H1 (cell line): ENCODE data around the gene CDH15. TPM values are rescaled to one million over a fixed set of nuclear protein-coding genes. Genes with fewer than 3 reads are reported as not detected.

ENCODE experiments used
- CTCF ChIA-PET: fragments of 300-600 bp; sonication (Branson Sonifier 250); formaldehyde crosslinking; loops from one replicate; lab custom pipeline; 2021; ENCODE audit not compliant: partially characterized antibody; lab: Charles Lee
- POLR2A ChIA-PET: fragments of 300-600 bp; sonication (Branson Sonifier 250); formaldehyde crosslinking; loops from one replicate; lab custom pipeline; 2021; ENCODE audit warnings: inconsistent platforms; ENCODE audit not compliant: partially characterized antibody; lab: Charles Lee
- DNase-seq, 2 experiments: peaks; one replicate each; pipeline versions ENCODE4 v3.0.0 to v3.0.0-alpha.2; 2010 to 2022; ENCODE audit warnings: low spot score in 2 of 2, low read depth in 1 of 2, mixed read lengths in 1 of 2
- FAIRE-seq: peaks from 2 replicates; lab custom pipeline; 2011; peaks lifted over from hg19 to GRCh38; lab: Jason Lieb, UNC
- H2AFZ ChIP-seq: 2 replicates; pipeline ENCODE4 v1.8.1; 2012; ENCODE audit warnings: low read length, inconsistent platforms
- H2AK5ac ChIP-seq: 2 replicates; pipeline ENCODE4 v1.6.1; 2013; ENCODE audit warnings: low read depth, low read length
- H2BK120ac ChIP-seq: replicated peaks from 2 replicates; pipeline ENCODE3; 2013; ENCODE audit warnings: low read depth, low read length, inconsistent platforms
- H2BK12ac ChIP-seq: 2 replicates; pipeline ENCODE4 v1.6.1; 2013; ENCODE audit warnings: low read depth, low read length
- H2BK15ac ChIP-seq: 2 replicates; pipeline ENCODE4 v1.6.1; 2013; ENCODE audit warnings: low read length
- H2BK20ac ChIP-seq: 2 replicates; pipeline ENCODE4 v1.6.1; 2013; ENCODE audit warnings: low read length
- H2BK5ac ChIP-seq: 2 replicates; pipeline ENCODE4 v1.6.1; 2013; ENCODE audit warnings: low read depth, low read length
- H3K14ac ChIP-seq: 2 replicates; pipeline ENCODE4 v1.6.1; 2013; ENCODE audit warnings: inconsistent platforms; ENCODE audit not compliant: insufficient read length
- H3K18ac ChIP-seq: 2 replicates; pipeline ENCODE4 v1.6.1; 2013; ENCODE audit warnings: low read length; ENCODE audit errors: extremely low read depth
- H3K23ac ChIP-seq: 2 replicates; pipeline ENCODE4 v1.6.1; 2013; ENCODE audit warnings: inconsistent platforms; ENCODE audit not compliant: insufficient read length
- H3K23me2 ChIP-seq: 2 replicates; pipeline ENCODE4 v1.6.1; 2013; ENCODE audit warnings: low read depth, low read length
- H3K27ac ChIP-seq: 2 replicates; pipeline ENCODE4 v1.6.1; 2011; ENCODE audit warnings: low read depth, low read length, inconsistent platforms
- H3K27me3 ChIP-seq, 4 experiments: replicated peaks in 1 of 4; 1 replicate in 1 of 4; 2 replicates in 3 of 4; pipeline versions ENCODE4 v1.6.1 to v1.8.1; 2011 to 2013; ENCODE audit warnings: low read length in 3 of 4, mild to moderate bottlenecking in 3 of 4, inconsistent platforms in 2 of 4, mixed read lengths in 2 of 4, moderate library complexity in 1 of 4; ENCODE audit not compliant: control insufficient read depth in 3 of 4, insufficient read depth in 3 of 4; ENCODE audit errors: extremely low read depth in 1 of 4
- H3K36me3 ChIP-seq, 4 experiments: 2 replicates each; pipeline versions ENCODE4 v1.6.1 to v1.8.1; 2011 to 2013; ENCODE audit warnings: mild to moderate bottlenecking in 4 of 4, low read length in 3 of 4, moderate library complexity in 2 of 4, control low read depth in 1 of 4, inconsistent platforms in 1 of 4; ENCODE audit not compliant: insufficient read depth in 4 of 4, control insufficient read depth in 2 of 4
- H3K4ac ChIP-seq: replicated peaks from 2 replicates; pipeline ENCODE3; 2013; ENCODE audit warnings: low read length, low read depth, mixed read lengths, inconsistent platforms; ENCODE audit not compliant: insufficient read length
- H3K4me1 ChIP-seq, 4 experiments: replicated peaks in 1 of 4; 1 replicate in 1 of 4; 2 replicates in 3 of 4; pipeline versions ENCODE4 v1.6.1 to v1.8.1; 2011 to 2013; ENCODE audit warnings: low read length in 3 of 4, inconsistent platforms in 2 of 4, mixed read lengths in 1 of 4; ENCODE audit not compliant: insufficient read depth in 4 of 4, control insufficient read depth in 3 of 4
- H3K4me2 ChIP-seq, 2 experiments: 2 replicates each; pipeline versions ENCODE4 v1.6.1 to v1.8.1; 2011 to 2013; ENCODE audit warnings: low read depth in 2 of 2, low read length in 2 of 2, control low read depth in 1 of 2, inconsistent platforms in 1 of 2, mild to moderate bottlenecking in 1 of 2; ENCODE audit not compliant: insufficient read depth in 1 of 2
- H3K4me3 ChIP-seq, 4 experiments: fragments of 200-600, 300-600 bp in 1 of 4; sonication (generic), shearing (Covaris generic), sonication (Bioruptor Twin) in 1 of 4; 2 replicates each; pipeline versions ENCODE4 v1.5.1 to v1.8.1; 2011 to 2016; ENCODE audit warnings: low read length in 4 of 4, low read depth in 3 of 4, control low read depth in 2 of 4, inconsistent platforms in 2 of 4, mild to moderate bottlenecking in 2 of 4, mixed read lengths in 1 of 4, moderate library complexity in 1 of 4; ENCODE audit not compliant: insufficient read depth in 2 of 4; ENCODE audit errors: extremely low read depth in 1 of 4
- H3K56ac ChIP-seq: replicated peaks from 2 replicates; pipeline ENCODE3; 2013; ENCODE audit warnings: low read depth, mild to moderate bottlenecking, mixed read lengths, low read length, inconsistent platforms; ENCODE audit not compliant: insufficient read length
- H3K79me1 ChIP-seq: 2 replicates; pipeline ENCODE4 v1.6.1; 2013; ENCODE audit warnings: low read depth, low read length, control low read depth
- H3K79me2 ChIP-seq, 2 experiments: 2 replicates each; pipeline versions ENCODE4 v1.6.1 to v1.8.1; 2012 to 2013; ENCODE audit warnings: low read length in 2 of 2, mild to moderate bottlenecking in 2 of 2, inconsistent platforms in 1 of 2; ENCODE audit not compliant: insufficient read depth in 2 of 2, control insufficient read depth in 1 of 2
- H3K9ac ChIP-seq, 4 experiments: replicated peaks in 1 of 4; 1 replicate in 1 of 4; 2 replicates in 3 of 4; pipeline versions ENCODE4 v1.6.1 to v1.8.1; 2011 to 2013; ENCODE audit warnings: low read depth in 3 of 4, low read length in 3 of 4, control low read depth in 2 of 4, mild to moderate bottlenecking in 2 of 4, moderate library complexity in 2 of 4, inconsistent platforms in 1 of 4; ENCODE audit errors: extremely low read depth in 1 of 4
- H3K9me3 ChIP-seq, 2 experiments: 2 replicates each; pipeline versions ENCODE4 v1.6.1 to v1.8.1; 2012 to 2013; ENCODE audit warnings: mild to moderate bottlenecking in 2 of 2, moderate library complexity in 2 of 2, control low read depth in 1 of 2, inconsistent platforms in 1 of 2, low read depth in 1 of 2, low read length in 1 of 2, mixed read lengths in 1 of 2; ENCODE audit not compliant: insufficient read depth in 2 of 2
- H4K20me1 ChIP-seq, 2 experiments: replicated peaks in 1 of 2; 2 replicates each; pipeline versions ENCODE3 to v1.8.1; 2011 to 2013; ENCODE audit warnings: inconsistent platforms in 2 of 2, low read length in 2 of 2, mild to moderate bottlenecking in 1 of 2; ENCODE audit not compliant: insufficient read depth in 2 of 2, control insufficient read depth in 1 of 2
- H4K5ac ChIP-seq: 2 replicates; pipeline ENCODE4 v1.6.1; 2013; ENCODE audit warnings: low read length, low read depth, mixed read lengths, inconsistent platforms; ENCODE audit not compliant: insufficient read length
- H4K8ac ChIP-seq: 2 replicates; pipeline ENCODE4 v1.8.0; 2013; ENCODE audit warnings: mild to moderate bottlenecking, moderate library complexity, low read length, inconsistent platforms; ENCODE audit not compliant: insufficient read depth; ENCODE audit errors: extremely low read depth
- H4K91ac ChIP-seq: replicated peaks from 2 replicates; pipeline ENCODE3; 2013; ENCODE audit warnings: low read length, mixed read lengths, inconsistent platforms; ENCODE audit not compliant: insufficient read length
- BRCA1 ChIP-seq: IDR thresholded peaks from 2 replicates; pipeline ENCODE4 v1.6.1; 2012; ENCODE audit warnings: low read depth, low read length, improper control_type of control experiment
- CBX5 ChIP-seq: fragments of 300-800, 300-1000 bp; sonication (generic); IDR thresholded peaks from 2 replicates; pipeline ENCODE4 v1.7.1; 2016; ENCODE audit warnings: antibody characterized with exemption, low read length, low read depth
- CTBP2 ChIP-seq: IDR thresholded peaks from 2 replicates; pipeline ENCODE4 v1.7.0; 2011; ENCODE audit warnings: borderline replicate concordance, mild to moderate bottlenecking, moderate library complexity, mixed read lengths, low read length; ENCODE audit not compliant: insufficient read depth, insufficient read length
- FOSL1 ChIP-seq: IDR thresholded peaks from 2 replicates; pipeline ENCODE4 v1.6.1; 2011; ENCODE audit warnings: mild to moderate bottlenecking, low read depth, low read length, moderate library complexity; ENCODE audit not compliant: insufficient read depth
- GTF2F1 ChIP-seq: IDR thresholded peaks from 2 replicates; pipeline ENCODE4 v1.6.1; 2012; ENCODE audit warnings: low read depth, low read length, improper control_type of control experiment, borderline replicate concordance
- HDAC2 ChIP-seq, 2 experiments: fragments of 300-600 bp in 1 of 2; sonication (generic) in 1 of 2; IDR thresholded peaks; 2 replicates each; pipeline ENCODE4 v1.6.1; 2011 to 2012; ENCODE audit warnings: low read depth in 2 of 2, low read length in 2 of 2, mild to moderate bottlenecking in 2 of 2, moderate library complexity in 2 of 2, borderline replicate concordance in 1 of 2, inconsistent platforms in 1 of 2
- POLR2AphosphoS5 ChIP-seq: IDR thresholded peaks from 2 replicates; pipeline ENCODE4 v1.6.1; 2011; ENCODE audit warnings: low read depth, low read length
- SIRT6 ChIP-seq: IDR thresholded peaks from one replicate; pipeline ENCODE4 v1.7.1; 2012; ENCODE audit warnings: low read length, inconsistent platforms
- SP4 ChIP-seq: IDR thresholded peaks from 2 replicates; pipeline ENCODE4 v1.6.1; 2012; ENCODE audit warnings: low read length, inconsistent platforms
- TCF12 ChIP-seq: IDR thresholded peaks from 2 replicates; pipeline ENCODE4 v1.6.1; 2011; ENCODE audit warnings: low read depth, mild to moderate bottlenecking, low read length
- ZNF274 ChIP-seq: IDR thresholded peaks from 2 replicates; pipeline ENCODE4 v1.7.0; 2012; ENCODE audit warnings: low read length, borderline replicate concordance; ENCODE audit errors: extremely low read depth
- whole genome bisulfite sequencing, 2 experiments: shearing (Covaris generic) in 1 of 2; methylation state at CpG; one replicate each; pipeline versions ENCODE4 v1.1.6 to v1.1.7; 2013 to 2015; ENCODE audit warnings: low lambda C conversion rate in 2 of 2, mixed read lengths in 2 of 2, inconsistent platforms in 1 of 2, low coverage in 1 of 2, missing lambda C conversion rate in 1 of 2; ENCODE audit not compliant: insufficient replicate concordance in 2 of 2, insufficient coverage in 1 of 2, insufficient read length in 1 of 2; ENCODE audit errors: extremely low coverage in 1 of 2, missing lambda C conversion rate in 1 of 2; 5-methylcytosine and 5-hydroxymethylcytosine counted together
- polyA plus RNA-seq, 7 experiments: library from polyadenylated mRNA; depleted of rRNA in 3 of 7; stranded (reverse) in 5 of 7; unstranded in 2 of 7; fragments of >200 nt in 5 of 7; fragments of 200-250 nt in 2 of 7; gene quantifications; 1 replicate in 5 of 7; 2 replicates in 1 of 7; 4 replicates in 1 of 7; pipeline versions ENCODE4 v1.2.1 to v1.2.3, GENCODE V29; 2011 to 2013; ENCODE audit warnings: missing spikeins in 2 of 7, mixed read lengths in 2 of 7
- total RNA-seq: library from RNA; stranded (reverse); fragmentation: NEBNext Ultra II Directional; extraction: Animal tissue kit (Norgen Biotek cat#: 25700); gene quantifications from 2 replicates; pipeline ENCODE4 v1.2.1, GENCODE V29; 2021

Gene CDH15
- total and polyA plus RNA-seq, 2 of the 8 experiments (the other 6 are each of a cell fraction or from before 2014, with no cell fraction given) = 0.50 to 0.82 TPM

DNA sequence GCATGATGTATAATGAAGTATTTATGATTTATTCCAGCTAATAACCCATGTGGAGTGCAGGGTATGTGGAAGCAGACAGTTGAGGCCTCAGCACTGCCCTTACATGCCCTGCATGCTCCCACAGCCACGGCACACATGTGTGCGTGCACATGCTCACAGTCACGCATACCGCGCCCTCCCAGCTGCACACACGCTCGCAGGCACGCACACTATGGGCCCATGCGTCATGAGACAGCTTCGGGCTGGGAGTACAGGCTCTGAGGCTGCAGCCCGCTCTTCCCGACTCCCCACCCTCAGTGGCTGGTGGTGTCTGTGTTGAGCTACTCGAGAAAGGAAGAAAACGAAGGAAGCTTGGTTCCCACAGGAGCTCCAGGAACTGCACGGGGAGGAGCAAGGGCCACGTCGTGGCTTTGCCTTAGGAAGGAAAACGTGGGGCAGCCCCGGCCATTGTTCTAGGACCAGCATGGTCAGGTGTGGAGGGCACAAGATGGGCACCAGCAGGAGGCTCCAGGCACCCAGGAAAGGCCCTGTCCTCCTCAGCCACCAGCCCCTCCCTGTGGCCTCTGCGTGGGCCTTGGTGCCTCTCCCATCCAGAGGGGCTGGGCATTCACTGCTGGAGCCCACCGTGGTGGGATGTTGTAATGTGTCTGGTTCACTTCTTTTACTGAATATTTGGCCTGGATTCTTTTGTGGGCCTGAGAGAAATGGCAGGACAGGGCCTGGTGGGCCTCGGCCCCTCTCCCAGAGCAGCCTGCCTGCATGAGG lies 27.5 kb upstream of the CDH15 start:
- TF ChIP-seq POLR2AphosphoS5 = no peak
- no peak for TF ChIP-seq ZNF274
- no peak for TF ChIP-seq SP4
- TF ChIP-seq FOSL1 = no peak
- no peak for TF ChIP-seq BRCA1
- no peak for TF ChIP-seq SIRT6
- TF ChIP-seq CTBP2 = no peak
- TF ChIP-seq GTF2F1 = no peak
- TF ChIP-seq HDAC2 (IDR thresholded peaks at IDR 0.05; ENCODE audit: borderline replicate concordance in 1 of 2, low read depth in 2 of 2, low read length in 2 of 2) = no peak
- TF ChIP-seq TCF12 = no peak
- no peak for TF ChIP-seq CBX5
- Histone ChIP-seq H3K23me2 (no peaks in the 10 kb centered on the region), H3K4me3 (no peak overlapping the region), H2AK5ac (no peak overlapping the region), H2BK120ac (no peak overlapping the region), H3K4me1 (peaks cover 0 to 3% (median 0%) of the 10 kb centered on the region in 4 experiments; a peak in 2 of 7 replicates), H3K4ac (no peak overlapping the region), H3K79me2 (no peaks in the 10 kb centered on the region), H3K14ac (no peak overlapping the region), H3K9me3 (no peaks in the 10 kb centered on the region), H2BK15ac (no peak overlapping the region), H3K4me2 (no peak overlapping the region), H3K56ac (no peak overlapping the region), H2AFZ (no peak overlapping the region), H2BK5ac (peak overlapping the region; percentile 35; the same call in 1 of the 2 replicates), H3K18ac (no peak overlapping the region), H3K9ac (no peak overlapping the region), H3K79me1 (no peaks in the 10 kb centered on the region), H3K27me3 (no peaks in the 10 kb centered on the region; a peak in 1 of 7 replicates), H4K91ac (no peak overlapping the region), H2BK20ac (no peak overlapping the region), H4K8ac (0 out of 2 replicates have a peak overlapping the region, but pooled peaks have one; percentile 46), H3K23ac (no peak overlapping the region), H4K5ac (no peak overlapping the region), H3K36me3 (peaks cover 0 to 2% (median under 1%) of the 10 kb centered on the region in 4 experiments; a peak in 2 of 8 replicates), H2BK12ac (no peak overlapping the region), H4K20me1 (peaks cover 2 to 7% of the 10 kb centered on the region in 2 experiments), H3K27ac (no peak overlapping the region)
- FAIRE-seq (no peak), DNase-seq (no peak)
- POLR2A ChIA-PET = interaction anchor here (1.0 to 1.4 kb wide), 4 partner anchors 10 to 181 kb away, joined by 3 to 5 read pairs (median 4); no protein-coding TSS in a partner anchor
- 91% methylated on average over 22 of the region's 22 CpGs; no CpG with 5 or more reads in 1 of the 2 experiments for WGBS, 2 experiments
- CTCF ChIA-PET = interaction anchor here (1.1 to 1.8 kb wide), 4 partner anchors 11 to 192 kb away, joined by 3 to 8 read pairs (median 3); no protein-coding TSS in a partner anchor
